Measurements from ENCODE around the gene HOXB5.

DNA sequence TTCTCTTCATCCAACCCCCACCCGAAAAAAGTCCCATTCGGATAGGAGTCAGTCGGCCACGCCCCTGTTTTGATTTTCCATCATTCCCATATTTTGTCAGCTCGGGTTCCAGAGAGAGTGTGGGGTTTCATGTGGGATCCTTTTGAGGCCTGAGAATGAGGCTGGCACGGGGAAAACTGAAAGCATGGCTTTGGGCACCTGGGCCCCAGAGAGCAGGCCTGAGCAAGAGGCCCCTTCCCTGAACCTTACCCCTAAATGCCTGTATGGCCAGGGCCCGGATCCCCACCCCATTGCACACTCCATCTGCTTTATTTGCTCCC lies 10.9 kb downstream of the HOXB5 start:
- TF ChIP-seq, protein P1, sequence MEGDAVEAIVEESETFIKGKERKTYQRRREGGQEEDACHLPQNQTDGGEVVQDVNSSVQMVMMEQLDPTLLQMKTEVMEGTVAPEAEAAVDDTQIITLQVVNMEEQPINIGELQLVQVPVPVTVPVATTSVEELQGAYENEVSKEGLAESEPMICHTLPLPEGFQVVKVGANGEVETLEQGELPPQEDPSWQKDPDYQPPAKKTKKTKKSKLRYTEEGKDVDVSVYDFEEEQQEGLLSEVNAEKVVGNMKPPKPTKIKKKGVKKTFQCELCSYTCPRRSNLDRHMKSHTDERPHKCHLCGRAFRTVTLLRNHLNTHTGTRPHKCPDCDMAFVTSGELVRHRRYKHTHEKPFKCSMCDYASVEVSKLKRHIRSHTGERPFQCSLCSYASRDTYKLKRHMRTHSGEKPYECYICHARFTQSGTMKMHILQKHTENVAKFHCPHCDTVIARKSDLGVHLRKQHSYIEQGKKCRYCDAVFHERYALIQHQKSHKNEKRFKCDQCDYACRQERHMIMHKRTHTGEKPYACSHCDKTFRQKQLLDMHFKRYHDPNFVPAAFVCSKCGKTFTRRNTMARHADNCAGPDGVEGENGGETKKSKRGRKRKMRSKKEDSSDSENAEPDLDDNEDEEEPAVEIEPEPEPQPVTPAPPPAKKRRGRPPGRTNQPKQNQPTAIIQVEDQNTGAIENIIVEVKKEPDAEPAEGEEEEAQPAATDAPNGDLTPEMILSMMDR (IDR thresholded peaks at IDR 0.05; ENCODE audit: low read depth, low read length), result no peak
- no peak for TF ChIP-seq EZH2phosphoT487 (IDR thresholded peaks at IDR 0.05; ENCODE audit: low read depth)
